Measurements from ENCODE around the gene EPN2.

GRCh38 chr17:19242926-19243325, 5.8 kb downstream of the EPN2 start:
- no peak for TF ChIP-seq POLR2A (IDR thresholded peaks at IDR 0.05; ENCODE audit: low read depth, low read length)
- no peak for TF ChIP-seq POLR2AphosphoS5 (IDR thresholded peaks at IDR 0.05; ENCODE audit: low read depth, low read length)
- no peak for TF ChIP-seq PAX5 (IDR thresholded peaks at IDR 0.05; ENCODE audit: insufficient read depth, low read length, severe bottlenecking)
- TF ChIP-seq TAF1 (IDR thresholded peaks at IDR 0.05; ENCODE audit: low read depth, low read length), result no peak
- no peak for TF ChIP-seq SPI1 (IDR thresholded peaks at IDR 0.05; ENCODE audit: low read depth, low read length)

Data from GM12891 (cell line).